Fibroblast of the conjunctiva (primary cell): ENCODE measurements around the gene FCSK.
"Not testable (repeated sequence)": the region's sequence is repeated elsewhere in the genome, so short reads cannot be mapped to it uniquely, and the experiment has no call there.

ENCODE experiments used
- DNase-seq: peaks from one replicate; pipeline ENCODE4 v3.0.0-alpha.2; 2010; ENCODE audit warnings: low read depth

FCSK gene

GRCh38 chr16:70524399-70524825, 70.0 kb downstream of the FCSK start:
- DNase-seq, result not testable (repeated sequence)

GRCh38 chr16:70526403-70526802, 72.0 kb downstream of the FCSK start:
- DNase-seq, result no peak

- DNase-seq, result no peak
These were observed 73.1 kb downstream of the FCSK start for GRCh38 chr16:70527315-70527996.

- peak; percentile 49 for DNase-seq
These were observed 74.8 kb downstream of the FCSK start for GRCh38 chr16:70529051-70529777.
